ENCODE measurements around the gene NCOA7.

The NCOA7 gene

GRCh38 chr6:125780540-125781313 is 10.0 kb upstream of the NCOA7 start:
- no peaks in the 10 kb centered on the region for H3F3A ChIP-seq (ENCODE audit: insufficient read depth, low read length)
- peak overlapping the region; percentile 85 for H2AFZ ChIP-seq (ENCODE audit: low read length)
- H3K4me1 ChIP-seq (ENCODE audit: insufficient read depth, low read length, severe bottlenecking): peaks cover 38% of the 10 kb centered on the region
- no peak for TF ChIP-seq EZH2 (IDR thresholded peaks at IDR 0.05; ENCODE audit: borderline replicate concordance, low read length)
- TF ChIP-seq CTCF (IDR thresholded peaks at IDR 0.05; ENCODE audit: low read length): no peak
- peak overlapping the region; percentile 92 for H3K4me2 ChIP-seq (ENCODE audit: low read length)
- H3K79me2 ChIP-seq (ENCODE audit: insufficient read depth, low read length): peaks cover 23% of the 10 kb centered on the region
- H3K4me3 ChIP-seq (ENCODE audit: low read depth, low read length, poor library complexity, severe bottlenecking): peak overlapping the region; percentile 92
- no peaks in the 10 kb centered on the region for H3K36me3 ChIP-seq (ENCODE audit: insufficient read depth, low read length)
- peak overlapping the region; percentile 94 for H3K27ac ChIP-seq (ENCODE audit: low read depth, low read length, poor library complexity, severe bottlenecking)
- H4K20me1 ChIP-seq (ENCODE audit: insufficient read depth, low read length): no peaks in the 10 kb centered on the region
- H3K27me3 ChIP-seq (ENCODE audit: insufficient read depth, low read length): no peaks in the 10 kb centered on the region
- peak overlapping the region; percentile 90 for H3K9ac ChIP-seq (ENCODE audit: low read length)
- no peaks in the 10 kb centered on the region for H3K9me3 ChIP-seq (ENCODE audit: low read length)
- H3K9me2 ChIP-seq (ENCODE audit: low read depth, low read length): no peaks in the 10 kb centered on the region

GRCh38 chr6:125781314-125781868 is 9.4 kb upstream of the NCOA7 start:
- peak overlapping the region; percentile 94 for H3K27ac ChIP-seq (ENCODE audit: low read depth, low read length, poor library complexity, severe bottlenecking)
- H3K4me2 ChIP-seq (ENCODE audit: low read length): peak overlapping the region; percentile 92
- peaks cover 5% of the 10 kb centered on the region; the same call in 1 of the 2 replicates for H3K36me3 ChIP-seq (ENCODE audit: insufficient read depth, low read length)
- H3F3A ChIP-seq (ENCODE audit: insufficient read depth, low read length): no peaks in the 10 kb centered on the region
- peak overlapping the region; percentile 90 for H3K9ac ChIP-seq (ENCODE audit: low read length)
- no peaks in the 10 kb centered on the region for H3K9me2 ChIP-seq (ENCODE audit: low read depth, low read length)
- H2AFZ ChIP-seq (ENCODE audit: low read length): peak overlapping the region; percentile 85
- H3K4me1 ChIP-seq (ENCODE audit: insufficient read depth, low read length, severe bottlenecking): peaks cover 38% of the 10 kb centered on the region
- peaks cover 23% of the 10 kb centered on the region for H3K79me2 ChIP-seq (ENCODE audit: insufficient read depth, low read length)
- H4K20me1 ChIP-seq (ENCODE audit: insufficient read depth, low read length): no peaks in the 10 kb centered on the region
- no peak for TF ChIP-seq EZH2 (IDR thresholded peaks at IDR 0.05; ENCODE audit: borderline replicate concordance, low read length)
- peak; percentile 53 for TF ChIP-seq CTCF (IDR thresholded peaks at IDR 0.05; ENCODE audit: low read length)
- no peaks in the 10 kb centered on the region for H3K27me3 ChIP-seq (ENCODE audit: insufficient read depth, low read length)
- peak overlapping the region; percentile 92 for H3K4me3 ChIP-seq (ENCODE audit: low read depth, low read length, poor library complexity, severe bottlenecking)
- no peaks in the 10 kb centered on the region for H3K9me3 ChIP-seq (ENCODE audit: low read length)

- no peak overlapping the region for H3K4me3 ChIP-seq (ENCODE audit: low read depth, low read length, poor library complexity, severe bottlenecking)
- no peak overlapping the region for H3K9ac ChIP-seq (ENCODE audit: low read length)
- H3K9me3 ChIP-seq (ENCODE audit: low read length): no peaks in the 10 kb centered on the region
- H2AFZ ChIP-seq (ENCODE audit: low read length): no peak overlapping the region
- no peaks in the 10 kb centered on the region for H4K20me1 ChIP-seq (ENCODE audit: insufficient read depth, low read length)
- H3K9me2 ChIP-seq (ENCODE audit: low read depth, low read length): no peaks in the 10 kb centered on the region
- H3K4me2 ChIP-seq (ENCODE audit: low read length): no peak overlapping the region
- H3K79me2 ChIP-seq (ENCODE audit: insufficient read depth, low read length): peaks cover 23% of the 10 kb centered on the region
- no peaks in the 10 kb centered on the region for H3K27me3 ChIP-seq (ENCODE audit: insufficient read depth, low read length)
- peaks cover 5% of the 10 kb centered on the region; the same call in 1 of the 2 replicates for H3K36me3 ChIP-seq (ENCODE audit: insufficient read depth, low read length)
- H3K27ac ChIP-seq (ENCODE audit: low read depth, low read length, poor library complexity, severe bottlenecking): no peak overlapping the region
- H3F3A ChIP-seq (ENCODE audit: insufficient read depth, low read length): no peaks in the 10 kb centered on the region
- peaks cover 46% of the 10 kb centered on the region for H3K4me1 ChIP-seq (ENCODE audit: insufficient read depth, low read length, severe bottlenecking)
- no peak for TF ChIP-seq EZH2 (IDR thresholded peaks at IDR 0.05; ENCODE audit: borderline replicate concordance, low read length)
- TF ChIP-seq CTCF (IDR thresholded peaks at IDR 0.05; ENCODE audit: low read length): no peak
These were observed 6.4 kb upstream of the NCOA7 start for GRCh38 chr6:125784365-125784764.
